NT2/D1 (cell line): ENCODE data around the gene KRT73.

Experiments
- YY1 ChIP-seq: IDR thresholded peaks from 2 replicates; pipeline ENCODE4 v1.6.1; 2011; ENCODE audit not compliant: insufficient read length, insufficient read depth
- ZNF274 ChIP-seq: IDR thresholded peaks from 2 replicates; pipeline ENCODE4 v1.6.1; 2011; ENCODE audit warnings: mild to moderate bottlenecking, low read depth, low read length

- TF ChIP-seq YY1 (no peak), ZNF274 (no peak)
Measured at GRCh38 chr12:52604859-52605258, 13.5 kb downstream of the KRT73 start.
